Endothelial cell of umbilical vein (primary cell): ENCODE measurements around the gene CHMP1B. TPM values are rescaled to one million over a fixed set of nuclear protein-coding genes. Genes with fewer than 3 reads are reported as not detected.

Source experiments
- BruUV-seq: library from RNA; stranded (reverse); fragments of 400-500 nt; replicated peaks from 2 replicates; lab custom pipeline; 2021; lab: Mats Ljungman, UMichigan
- CTCF ChIA-PET: fragments of 300-600, 350-600 bp; sonication (Branson Sonifier 250); formaldehyde crosslinking; loops from one replicate; lab custom pipeline; 2021; ENCODE audit warnings: antibody characterized with exemption, inconsistent platforms; lab: Charles Lee
- POLR2A ChIA-PET: fragments of 300-600, 350-600 bp; sonication (Branson Sonifier 250); formaldehyde crosslinking; loops from one replicate; lab custom pipeline; 2021; ENCODE audit warnings: antibody characterized with exemption, inconsistent platforms; lab: Charles Lee
- DNase-seq: peaks from one replicate; pipeline ENCODE4 v3.0.0-alpha.2; 2011; ENCODE audit warnings: low read depth, low spot score
- FAIRE-seq: peaks from 2 replicates; lab custom pipeline; 2011; peaks lifted over from hg19 to GRCh38; lab: Jason Lieb, UNC
- H2AFZ ChIP-seq: 2 replicates; pipeline ENCODE4 v1.6.0; 2012; ENCODE audit warnings: low read depth, low read length, control low read depth, inconsistent platforms
- H3K27ac ChIP-seq: 2 replicates; pipeline ENCODE4 v1.5.1; 2011; ENCODE audit warnings: low read depth, mild to moderate bottlenecking, control low read depth, low read length, moderate library complexity; ENCODE audit not compliant: insufficient read depth
- H3K27me3 ChIP-seq, 2 experiments: 2 replicates each; pipeline versions ENCODE4 v1.6.0 to v1.6.1; 2011; ENCODE audit warnings: low read length in 2 of 2, mixed read lengths in 1 of 2; ENCODE audit not compliant: control insufficient read depth in 2 of 2, insufficient read depth in 2 of 2
- H3K36me3 ChIP-seq, 2 experiments: 2 replicates in 1 of 2; 3 replicates in 1 of 2; pipeline ENCODE4 v1.5.1; 2011; ENCODE audit warnings: low read length in 2 of 2, mild to moderate bottlenecking in 1 of 2, moderate library complexity in 1 of 2; ENCODE audit not compliant: control insufficient read depth in 2 of 2, insufficient read depth in 2 of 2; ENCODE audit errors: extremely low read depth in 1 of 2
- H3K4me1 ChIP-seq: 3 replicates; pipeline ENCODE4 v1.5.1; 2011; ENCODE audit warnings: mild to moderate bottlenecking, low read length; ENCODE audit not compliant: control insufficient read depth, insufficient read depth; ENCODE audit errors: extremely low read depth
- H3K4me2 ChIP-seq: 2 replicates; pipeline ENCODE4 v1.6.1; 2011; ENCODE audit warnings: low read length, control low read depth, mixed read lengths; ENCODE audit not compliant: insufficient read depth
- H3K4me3 ChIP-seq, 3 experiments: fragments of 200-600 bp in 1 of 3; sonication (generic), shearing (Covaris generic) in 1 of 3; replicated peaks in 1 of 3; 2 replicates each; pipeline ENCODE4 v1.5.1; 2011 to 2016; ENCODE audit warnings: control low read depth in 3 of 3, low read length in 3 of 3, mild to moderate bottlenecking in 2 of 3, inconsistent platforms in 1 of 3, low read depth in 1 of 3, moderate library complexity in 1 of 3; ENCODE audit not compliant: insufficient read depth in 1 of 3
- H3K79me2 ChIP-seq: 2 replicates; pipeline ENCODE4 v1.6.0; 2012; ENCODE audit warnings: low read length, inconsistent platforms; ENCODE audit not compliant: control insufficient read depth, insufficient read depth
- H3K9ac ChIP-seq: replicated peaks from 2 replicates; pipeline ENCODE3; 2011; ENCODE audit warnings: low read length, control low read depth; ENCODE audit not compliant: insufficient read depth; ENCODE audit errors: extremely low read depth
- H3K9me1 ChIP-seq: replicated peaks from 3 replicates; pipeline ENCODE4 v1.6.0; 2011; ENCODE audit warnings: mild to moderate bottlenecking, low read length; ENCODE audit not compliant: control insufficient read depth, insufficient read depth; ENCODE audit errors: extremely low read depth
- H3K9me3 ChIP-seq: replicated peaks from 2 replicates; pipeline ENCODE4 v1.5.1; 2012; ENCODE audit warnings: low read length, inconsistent platforms; ENCODE audit not compliant: control insufficient read depth, insufficient read depth
- H4K20me1 ChIP-seq: replicated peaks from 2 replicates; pipeline ENCODE3; 2011; ENCODE audit warnings: mild to moderate bottlenecking, low read length; ENCODE audit not compliant: control insufficient read depth, insufficient read depth; ENCODE audit errors: extremely low read depth
- POLR2AphosphoS5 ChIP-seq: IDR thresholded peaks from 2 replicates; pipeline ENCODE4 v1.6.1; 2012; ENCODE audit warnings: low read depth, mild to moderate bottlenecking, control low read depth, low read length, moderate library complexity; ENCODE audit not compliant: insufficient read depth
- dilution Hi-C: fragments of 300-500 bp; cut with MboI; formaldehyde crosslinking; loops from one replicate; pipeline ENCODE4 v1.15.0; 2019; ENCODE audit warnings: low sequenced_read_pairs; ENCODE audit not compliant: extremely low pct_ligation_motif_present
- intact Hi-C: fragments of 100-400 bp; cut with micrococcal nuclease; formaldehyde crosslinking; loops from one replicate; pipeline ENCODE4 v1.10.0; 2022
- polyA plus RNA-seq, 4 experiments: library from polyadenylated mRNA; depleted of rRNA in 3 of 4; stranded (reverse) in 3 of 4; unstranded in 1 of 4; fragments of >200 nt; gene quantifications; 2 replicates each; pipeline versions ENCODE4 v1.2.1 to v1.2.3, GENCODE V29; 2011 to 2012; ENCODE audit warnings: missing spikeins in 1 of 4
- total RNA-seq: library from RNA; stranded (reverse); gene quantifications from 2 replicates; pipeline ENCODE4 v1.2.3, GENCODE V29; 2021
- TF ChIP-seq, protein P1 (sequence below), 2 donors: IDR thresholded peaks; 1 replicate in 1 of 2; 2 replicates in 1 of 2; pipeline ENCODE4 v1.5.1; 2011; ENCODE audit warnings: low read length in 2 of 2, mild to moderate bottlenecking in 2 of 2, moderate library complexity in 2 of 2, control low read depth in 1 of 2, inconsistent platforms in 1 of 2, low read depth in 1 of 2; ENCODE audit not compliant: insufficient read depth in 1 of 2; ENCODE audit errors: extremely low read depth in 1 of 2
- TF ChIP-seq, protein P2 (sequence below): IDR thresholded peaks from 2 replicates; pipeline ENCODE4 v1.6.1; 2011; ENCODE audit not compliant: insufficient read depth, insufficient read length

The CHMP1B gene
- total and polyA plus RNA-seq, 2 donors (not counting 3 experiments of a cell fraction or from before 2014, with no cell fraction given) = 24.0 to 27.0 TPM

DNA sequence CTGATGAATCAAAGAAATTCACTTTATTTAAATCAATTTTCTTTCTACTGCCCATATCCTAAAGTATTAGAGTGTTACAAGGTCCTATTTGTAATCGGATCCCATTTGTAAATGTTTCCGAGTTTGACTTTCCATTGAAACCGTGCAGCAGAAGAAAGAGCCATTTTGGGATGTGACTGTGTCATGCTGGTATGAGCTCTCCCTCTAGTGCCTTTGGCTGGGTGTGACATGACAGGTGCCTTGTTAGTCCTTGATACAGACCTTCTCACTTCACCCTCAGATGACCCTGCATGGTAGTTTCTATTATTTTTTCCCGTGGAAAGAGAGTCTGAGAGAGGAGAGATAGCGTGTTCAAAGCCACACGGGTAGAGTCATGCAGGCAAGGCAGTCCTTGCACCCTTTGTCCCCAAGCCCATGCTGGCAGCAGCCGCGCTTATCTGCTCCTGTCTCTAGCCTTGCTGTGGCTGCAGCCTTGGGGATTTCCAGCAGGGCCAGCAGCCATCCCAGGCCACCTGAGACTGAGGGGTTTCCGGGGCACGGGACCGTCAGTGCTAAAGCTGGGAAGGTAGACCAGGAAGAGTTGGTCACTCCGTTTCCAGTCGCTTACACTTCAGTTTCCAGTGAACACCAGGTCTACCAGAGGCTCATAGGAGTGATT, 21.4 kb downstream of the CHMP1B start:
- Histone ChIP-seq H3K79me2 (no peaks in the 10 kb centered on the region), H3K27ac (no peak overlapping the region), H3K4me3 (no peak overlapping the region), H3K4me1 (no peaks in the 10 kb centered on the region), H4K20me1 (no peaks in the 10 kb centered on the region), H3K27me3 (peaks cover 0 to 6% of the 10 kb centered on the region in 2 experiments), H3K9ac (no peak overlapping the region), H3K4me2 (no peak overlapping the region), H3K36me3 (no peaks in the 10 kb centered on the region), H2AFZ (no peak overlapping the region), H3K9me1 (no peaks in the 10 kb centered on the region), H3K9me3 (no peaks in the 10 kb centered on the region)
- no TSS peak for BruUV-seq
- TF ChIP-seq, protein P1, sequence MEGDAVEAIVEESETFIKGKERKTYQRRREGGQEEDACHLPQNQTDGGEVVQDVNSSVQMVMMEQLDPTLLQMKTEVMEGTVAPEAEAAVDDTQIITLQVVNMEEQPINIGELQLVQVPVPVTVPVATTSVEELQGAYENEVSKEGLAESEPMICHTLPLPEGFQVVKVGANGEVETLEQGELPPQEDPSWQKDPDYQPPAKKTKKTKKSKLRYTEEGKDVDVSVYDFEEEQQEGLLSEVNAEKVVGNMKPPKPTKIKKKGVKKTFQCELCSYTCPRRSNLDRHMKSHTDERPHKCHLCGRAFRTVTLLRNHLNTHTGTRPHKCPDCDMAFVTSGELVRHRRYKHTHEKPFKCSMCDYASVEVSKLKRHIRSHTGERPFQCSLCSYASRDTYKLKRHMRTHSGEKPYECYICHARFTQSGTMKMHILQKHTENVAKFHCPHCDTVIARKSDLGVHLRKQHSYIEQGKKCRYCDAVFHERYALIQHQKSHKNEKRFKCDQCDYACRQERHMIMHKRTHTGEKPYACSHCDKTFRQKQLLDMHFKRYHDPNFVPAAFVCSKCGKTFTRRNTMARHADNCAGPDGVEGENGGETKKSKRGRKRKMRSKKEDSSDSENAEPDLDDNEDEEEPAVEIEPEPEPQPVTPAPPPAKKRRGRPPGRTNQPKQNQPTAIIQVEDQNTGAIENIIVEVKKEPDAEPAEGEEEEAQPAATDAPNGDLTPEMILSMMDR (IDR thresholded peaks at IDR 0.05; ENCODE audit: extremely low read depth in 1 of 2, insufficient read depth in 1 of 2, low read depth in 1 of 2, low read length in 2 of 2) = peak; percentile 6 to 9
- TF ChIP-seq POLR2AphosphoS5 = no peak
- TF ChIP-seq, protein P2, sequence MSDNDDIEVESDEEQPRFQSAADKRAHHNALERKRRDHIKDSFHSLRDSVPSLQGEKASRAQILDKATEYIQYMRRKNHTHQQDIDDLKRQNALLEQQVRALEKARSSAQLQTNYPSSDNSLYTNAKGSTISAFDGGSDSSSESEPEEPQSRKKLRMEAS = no peak
- peak; percentile 12 for DNase-seq
- ChIA-PET POLR2A (no interaction called here), CTCF (interaction anchor here (0.6 to 4.0 kb wide), 8 partner anchors 22 to 147 kb away, joined by 3 to 33 read pairs (median 4); no protein-coding TSS in a partner anchor)
- peak; percentile 74 for FAIRE-seq
- dilution Hi-C loops = no loop called here
- intact Hi-C loops = loop anchor here (1.0 kb wide), 1 partner anchor 139 kb away; no protein-coding TSS in a partner anchor
